ENCODE measurements around the gene SLC38A7.
"Not testable (repeated sequence)": the region's sequence is repeated elsewhere in the genome, so short reads cannot be mapped to it uniquely, and the experiment has no call there.

The SLC38A7 gene

DNA sequence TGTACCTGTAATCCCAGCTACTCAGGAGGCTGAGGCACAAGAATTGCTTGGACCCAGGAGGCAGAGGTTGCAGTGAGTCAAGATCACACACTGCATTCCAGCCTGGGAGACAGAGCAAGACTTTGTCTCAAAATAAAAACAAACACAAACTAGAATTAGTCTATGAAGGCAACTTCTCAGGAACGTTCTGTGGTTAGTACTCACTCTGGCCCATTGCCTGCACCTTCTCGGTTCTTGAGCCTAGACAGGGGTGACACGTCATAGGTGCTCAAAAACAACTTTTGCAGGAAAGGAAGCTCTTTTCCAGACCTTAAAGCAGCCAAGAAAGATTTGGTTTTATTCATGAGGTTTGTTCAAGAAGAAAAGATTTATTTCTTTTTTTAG is 32.6 kb downstream of the SLC38A7 start:
- Histone ChIP-seq H3K4me1 (ENCODE audit: control insufficient read depth, insufficient read depth, low read length) (peaks cover 5% of the 10 kb centered on the region; the same call in 1 of the 2 replicates), H3K9me3 (ENCODE audit: control insufficient read depth, insufficient read depth, low read depth, low read length) (no peaks in the 10 kb centered on the region)

DNA sequence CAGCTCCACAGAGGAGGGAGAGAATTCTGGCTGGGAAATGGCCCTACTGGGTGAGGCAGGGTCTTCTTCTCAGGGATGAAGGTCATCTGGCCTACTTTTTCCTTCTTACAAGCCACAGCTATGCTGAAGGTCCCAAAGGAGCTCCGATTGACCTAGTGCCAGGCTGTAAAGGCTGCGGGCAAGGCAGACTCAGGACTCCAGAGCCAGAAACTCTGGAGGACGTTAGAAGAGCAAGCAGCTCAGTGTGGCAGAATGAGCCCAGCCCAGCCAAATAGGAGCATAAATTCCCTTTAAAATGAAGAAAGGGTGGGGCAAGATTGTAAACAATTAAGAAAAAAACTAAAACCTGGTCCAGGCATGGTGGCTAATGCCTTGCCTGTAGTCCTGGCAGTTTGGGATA is 34.9 kb downstream of the SLC38A7 start:
- Histone ChIP-seq H3K36me3 (ENCODE audit: control insufficient read depth, insufficient read depth, low read length) (no peaks in the 10 kb centered on the region), H3K4me3 (ENCODE audit: low read depth, low read length) (no peak overlapping the region), H3K27ac (ENCODE audit: low read depth, low read length) (no peak overlapping the region), H3K9me3 (ENCODE audit: control insufficient read depth, insufficient read depth, low read depth, low read length) (no peaks in the 10 kb centered on the region), H3K27me3 (ENCODE audit: control insufficient read depth, insufficient read depth, low read length) (no peaks in the 10 kb centered on the region; the same call in 1 of the 2 replicates), H3K9ac (ENCODE audit: low read length) (no peak overlapping the region), H3K4me1 (ENCODE audit: control insufficient read depth, insufficient read depth, low read length) (peaks cover 5% of the 10 kb centered on the region; the same call in 1 of the 2 replicates)

More for the DNA sequence above, 32.6 kb downstream of the SLC38A7 start:
- Histone ChIP-seq H3K27ac (ENCODE audit: low read depth, low read length) (no peak overlapping the region), H3K9ac (ENCODE audit: low read length) (no peak overlapping the region), H3K27me3 (ENCODE audit: control insufficient read depth, insufficient read depth, low read length) (no peaks in the 10 kb centered on the region; the same call in 1 of the 2 replicates), H3K4me3 (ENCODE audit: low read depth, low read length) (no peak overlapping the region), H3K36me3 (ENCODE audit: control insufficient read depth, insufficient read depth, low read length) (no peaks in the 10 kb centered on the region)

DNA sequence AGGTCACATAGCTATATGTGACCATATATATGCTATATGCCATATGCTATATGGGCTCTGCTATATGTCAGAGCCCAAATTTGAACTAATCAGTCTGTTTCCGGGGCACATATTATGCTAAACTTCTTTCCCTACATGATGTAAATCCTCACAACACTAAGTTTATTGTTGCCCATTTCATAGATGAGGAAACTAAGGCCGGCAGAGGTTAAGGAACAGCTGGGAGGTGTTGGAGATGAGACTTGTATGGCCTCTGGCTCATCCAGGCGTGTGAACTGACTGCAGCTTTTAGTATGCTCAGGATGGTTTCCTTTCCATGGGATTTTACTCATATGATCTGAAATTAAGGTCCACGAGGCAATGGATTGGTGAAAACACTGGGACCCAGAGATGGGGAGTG is 37.5 kb downstream of the SLC38A7 start:
- Histone ChIP-seq H3K27me3 (ENCODE audit: control insufficient read depth, insufficient read depth, low read length) (no peaks in the 10 kb centered on the region), H3K9me3 (ENCODE audit: control insufficient read depth, insufficient read depth, low read depth, low read length) (no peaks in the 10 kb centered on the region), H3K4me1 (ENCODE audit: control insufficient read depth, insufficient read depth, low read length) (0 out of 2 replicates have a peak, but pooled peaks cover 3% of the 10 kb centered on the region), H3K36me3 (ENCODE audit: control insufficient read depth, insufficient read depth, low read length) (no peaks in the 10 kb centered on the region), H3K27ac (ENCODE audit: low read depth, low read length) (no peak overlapping the region), H3K9ac (ENCODE audit: low read length) (no peak overlapping the region), H3K4me3 (ENCODE audit: low read depth, low read length) (no peak overlapping the region)

DNA sequence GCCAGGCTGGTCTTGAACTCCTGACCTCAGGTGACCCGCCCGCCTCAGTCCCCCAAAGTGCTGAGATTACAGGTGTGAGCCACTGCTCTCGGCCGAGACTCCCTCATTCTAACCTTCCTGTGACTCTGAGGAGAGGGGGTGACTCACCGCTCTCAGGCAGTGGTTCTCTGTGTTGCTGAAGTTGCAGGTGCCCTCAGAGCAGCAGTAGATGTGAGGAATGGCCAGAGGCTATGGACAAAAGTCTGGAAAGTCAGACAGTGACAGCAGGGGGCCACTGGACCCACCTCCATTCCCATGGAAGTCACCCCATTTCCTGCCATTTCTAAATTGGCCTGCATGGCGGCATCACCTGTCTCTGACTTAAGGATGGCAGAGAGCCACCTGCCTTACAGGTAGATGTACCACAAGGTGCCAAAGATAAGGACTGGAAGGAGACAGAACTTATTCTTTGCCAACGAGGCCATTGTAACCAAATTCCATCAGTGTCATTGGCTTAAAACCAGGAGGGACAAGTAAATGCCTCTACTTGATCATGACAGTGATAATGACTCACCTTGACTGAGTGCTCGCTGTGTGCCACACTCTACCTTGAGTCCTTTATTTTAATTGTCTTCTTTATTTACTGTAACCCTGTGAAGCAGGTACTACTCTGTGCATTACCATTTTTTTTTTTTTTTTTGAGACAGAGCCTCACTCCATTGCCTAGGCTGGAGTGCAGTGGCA is 39.6 kb downstream of the SLC38A7 start:
- Histone ChIP-seq H3K4me1 (ENCODE audit: control insufficient read depth, insufficient read depth, low read length) (0 out of 2 replicates have a peak, but pooled peaks cover 3% of the 10 kb centered on the region), H3K4me3 (ENCODE audit: low read depth, low read length) (no peak overlapping the region), H3K36me3 (ENCODE audit: control insufficient read depth, insufficient read depth, low read length) (no peaks in the 10 kb centered on the region), H3K9ac (ENCODE audit: low read length) (no peak overlapping the region), H3K27me3 (ENCODE audit: control insufficient read depth, insufficient read depth, low read length) (no peaks in the 10 kb centered on the region), H3K9me3 (ENCODE audit: control insufficient read depth, insufficient read depth, low read depth, low read length) (no peaks in the 10 kb centered on the region), H3K27ac (ENCODE audit: low read depth, low read length) (no peak overlapping the region)

DNA sequence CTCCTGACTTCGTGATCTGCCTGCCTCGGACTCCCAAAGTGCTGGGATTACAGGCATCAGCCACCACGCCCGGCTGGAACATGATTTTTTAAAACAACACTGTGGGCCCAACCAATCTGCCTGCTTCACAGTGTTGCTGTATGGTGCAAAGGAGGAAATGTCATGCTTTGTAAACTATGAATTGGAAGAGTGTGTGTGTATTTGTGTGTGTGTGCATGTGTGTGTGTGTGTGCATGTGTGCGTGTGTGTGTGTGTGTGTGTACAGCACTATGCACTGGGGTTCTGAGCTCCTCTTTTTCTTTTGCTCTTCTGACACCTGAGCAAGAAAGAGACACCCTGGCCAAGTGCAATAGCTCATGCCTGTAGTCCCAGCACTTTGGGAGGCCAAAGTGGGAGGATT is 40.5 kb downstream of the SLC38A7 start:
- no peak overlapping the region for H3K4me3 ChIP-seq (ENCODE audit: low read depth, low read length)
- 0 out of 2 replicates have a peak, but pooled peaks cover 3% of the 10 kb centered on the region for H3K4me1 ChIP-seq (ENCODE audit: control insufficient read depth, insufficient read depth, low read length)
- H3K9ac ChIP-seq (ENCODE audit: low read length), result no peak overlapping the region
- H3K9me3 ChIP-seq (ENCODE audit: control insufficient read depth, insufficient read depth, low read depth, low read length), result no peaks in the 10 kb centered on the region
- no peak overlapping the region for H3K27ac ChIP-seq (ENCODE audit: low read depth, low read length)
- H3K27me3 ChIP-seq (ENCODE audit: control insufficient read depth, insufficient read depth, low read length), result no peaks in the 10 kb centered on the region
- no peaks in the 10 kb centered on the region for H3K36me3 ChIP-seq (ENCODE audit: control insufficient read depth, insufficient read depth, low read length)

DNA sequence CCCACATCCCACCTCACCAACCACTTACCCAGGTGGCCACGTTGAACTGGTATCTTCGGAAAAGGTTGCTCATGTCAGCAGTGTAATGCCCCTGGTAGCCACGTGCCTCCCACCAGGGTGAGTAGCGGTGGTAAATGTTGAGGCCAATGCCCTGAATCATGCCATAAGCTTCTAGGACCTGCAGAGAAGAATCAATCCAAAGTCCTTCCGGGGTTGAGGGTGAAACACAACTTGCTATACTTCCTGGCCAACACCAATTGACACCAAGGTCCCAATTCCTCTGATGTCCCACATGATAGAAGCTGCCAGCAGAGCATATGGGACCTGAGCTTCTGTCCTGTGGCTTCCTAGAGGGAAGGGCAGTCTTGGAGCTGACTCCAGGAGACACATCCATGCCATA is 43.6 kb downstream of the SLC38A7 start:
- no peaks in the 10 kb centered on the region for H3K27me3 ChIP-seq (ENCODE audit: control insufficient read depth, insufficient read depth, low read length)
- H3K27ac ChIP-seq (ENCODE audit: low read depth, low read length), result no peak overlapping the region
- H3K36me3 ChIP-seq (ENCODE audit: control insufficient read depth, insufficient read depth, low read length), result no peaks in the 10 kb centered on the region
- no peaks in the 10 kb centered on the region for H3K9me3 ChIP-seq (ENCODE audit: control insufficient read depth, insufficient read depth, low read depth, low read length)
- H3K4me1 ChIP-seq (ENCODE audit: control insufficient read depth, insufficient read depth, low read length), result 0 out of 2 replicates have a peak, but pooled peaks cover 2% of the 10 kb centered on the region
- H3K4me3 ChIP-seq (ENCODE audit: low read depth, low read length), result no peak overlapping the region
- H3K9ac ChIP-seq (ENCODE audit: low read length), result no peak overlapping the region

DNA sequence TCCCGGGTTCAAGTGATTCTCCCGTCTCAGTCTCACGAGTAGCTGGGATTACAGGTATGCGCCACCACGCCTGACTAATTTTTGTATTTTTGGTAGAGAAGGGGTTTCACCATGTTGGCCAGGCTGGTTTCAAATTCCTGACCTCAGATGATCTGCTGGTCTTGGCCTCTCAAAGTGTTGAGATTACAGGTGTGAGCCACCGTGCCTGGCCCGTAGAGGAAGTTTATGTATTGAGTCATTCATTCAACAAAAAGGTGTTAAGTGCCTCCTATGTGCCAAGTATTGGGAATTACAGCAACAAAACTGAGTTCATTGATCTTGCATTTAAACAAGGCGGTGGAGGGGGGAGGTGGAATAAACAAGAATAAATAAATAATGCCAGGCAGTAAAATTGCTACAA is 44.7 kb downstream of the SLC38A7 start:
- H3K36me3 ChIP-seq (ENCODE audit: control insufficient read depth, insufficient read depth, low read length), result no peaks in the 10 kb centered on the region
- H3K4me1 ChIP-seq (ENCODE audit: control insufficient read depth, insufficient read depth, low read length), result 0 out of 2 replicates have a peak, but pooled peaks cover 2% of the 10 kb centered on the region
- no peak overlapping the region for H3K4me3 ChIP-seq (ENCODE audit: low read depth, low read length)
- no peak overlapping the region for H3K9ac ChIP-seq (ENCODE audit: low read length)
- no peaks in the 10 kb centered on the region for H3K9me3 ChIP-seq (ENCODE audit: control insufficient read depth, insufficient read depth, low read depth, low read length)
- no peaks in the 10 kb centered on the region for H3K27me3 ChIP-seq (ENCODE audit: control insufficient read depth, insufficient read depth, low read length)
- no peak overlapping the region for H3K27ac ChIP-seq (ENCODE audit: low read depth, low read length)

DNA sequence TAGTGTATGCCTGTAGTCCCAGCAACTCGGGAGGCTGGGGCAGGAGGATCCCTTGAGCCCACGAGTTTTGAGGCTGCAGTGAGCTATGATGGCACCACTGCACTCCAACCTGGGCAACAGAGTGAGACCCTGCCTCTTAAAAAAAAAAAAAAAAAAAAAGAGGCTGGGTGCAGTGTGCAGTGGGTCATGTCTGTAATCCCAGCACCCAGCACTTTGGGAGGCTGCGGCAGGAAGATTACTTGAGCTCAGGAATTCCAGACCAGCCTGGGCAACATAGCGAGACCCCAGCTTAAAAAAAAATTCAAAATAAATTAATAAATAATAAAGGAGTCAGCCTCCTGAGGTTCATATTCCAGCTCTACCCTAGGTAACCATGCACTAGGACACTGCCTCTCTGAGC is 45.3 kb downstream of the SLC38A7 start:
- Histone ChIP-seq H3K4me3 (ENCODE audit: low read depth, low read length) (no peak overlapping the region), H3K27me3 (ENCODE audit: control insufficient read depth, insufficient read depth, low read length) (no peaks in the 10 kb centered on the region), H3K4me1 (ENCODE audit: control insufficient read depth, insufficient read depth, low read length) (0 out of 2 replicates have a peak, but pooled peaks cover 2% of the 10 kb centered on the region), H3K27ac (ENCODE audit: low read depth, low read length) (no peak overlapping the region), H3K9ac (ENCODE audit: low read length) (no peak overlapping the region), H3K36me3 (ENCODE audit: control insufficient read depth, insufficient read depth, low read length) (no peaks in the 10 kb centered on the region), H3K9me3 (ENCODE audit: control insufficient read depth, insufficient read depth, low read depth, low read length) (no peaks in the 10 kb centered on the region)

DNA sequence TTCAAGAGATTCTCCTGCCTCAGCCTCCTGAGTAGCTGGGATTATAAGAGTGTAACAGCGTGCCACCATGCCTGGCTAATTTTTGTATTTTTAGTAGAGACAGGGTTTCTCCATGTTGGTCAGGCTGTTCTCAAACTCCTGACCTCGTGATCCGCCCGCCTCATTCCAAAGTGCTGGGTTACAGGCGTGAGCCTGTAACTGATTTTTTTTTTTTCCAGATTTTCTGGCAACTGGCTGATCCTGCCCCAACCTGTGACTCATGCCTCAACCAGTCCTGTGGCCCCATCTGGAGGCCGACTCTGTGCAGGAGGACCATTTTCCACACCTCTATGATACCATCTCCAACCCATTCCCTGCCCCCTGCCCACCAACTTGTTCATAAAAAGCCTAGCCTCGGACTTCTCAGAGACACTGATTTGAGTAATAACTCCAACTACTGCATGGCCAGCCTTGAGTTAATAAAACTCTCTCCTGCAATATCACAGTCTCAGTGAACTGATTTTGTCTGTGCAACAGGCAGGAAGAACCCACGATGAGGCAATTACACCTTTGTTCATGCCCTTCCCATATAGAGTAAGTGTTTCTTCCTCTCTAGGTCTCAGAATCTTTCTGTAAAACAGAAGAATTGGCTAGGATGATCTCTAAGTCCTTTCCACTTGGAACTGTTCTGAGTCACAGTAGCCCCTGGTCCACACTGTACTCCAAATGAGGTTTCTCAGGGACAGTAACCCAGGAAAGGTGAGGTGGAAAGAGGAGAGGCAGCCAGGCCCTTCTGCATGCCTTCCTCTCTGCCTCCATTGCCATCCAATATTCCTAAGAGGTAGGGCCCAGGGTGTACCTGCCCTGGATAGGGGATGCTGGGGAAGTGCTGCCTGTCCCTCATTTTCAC is 46.2 kb downstream of the SLC38A7 start:
- H3K27me3 ChIP-seq (ENCODE audit: control insufficient read depth, insufficient read depth, low read length), result no peaks in the 10 kb centered on the region
- H3K9ac ChIP-seq (ENCODE audit: low read length), result no peak overlapping the region
- H3K9me3 ChIP-seq (ENCODE audit: control insufficient read depth, insufficient read depth, low read depth, low read length), result no peaks in the 10 kb centered on the region
- 0 out of 2 replicates have a peak, but pooled peaks cover 2% of the 10 kb centered on the region for H3K4me1 ChIP-seq (ENCODE audit: control insufficient read depth, insufficient read depth, low read length)
- no peak overlapping the region for H3K4me3 ChIP-seq (ENCODE audit: low read depth, low read length)
- no peak overlapping the region for H3K27ac ChIP-seq (ENCODE audit: low read depth, low read length)
- no peaks in the 10 kb centered on the region for H3K36me3 ChIP-seq (ENCODE audit: control insufficient read depth, insufficient read depth, low read length)

DNA sequence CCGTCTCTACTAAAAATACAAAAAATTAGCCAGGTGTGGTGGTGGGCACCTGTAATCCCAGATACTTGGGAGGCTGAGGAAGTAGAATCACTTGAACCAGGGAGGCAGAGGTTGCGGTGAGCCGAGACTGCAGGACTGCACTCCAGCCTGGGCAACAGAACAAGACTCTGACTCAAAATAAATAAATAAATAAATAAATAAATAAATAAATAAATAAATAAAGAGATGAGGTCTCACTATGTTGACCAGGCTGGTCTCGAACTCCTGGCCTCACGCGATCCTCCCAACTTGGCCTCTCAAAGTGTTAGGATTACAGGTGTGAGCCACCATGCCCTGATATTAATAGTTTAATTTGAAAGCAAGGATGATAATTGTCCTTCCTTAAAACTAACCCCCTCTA is 47.5 kb downstream of the SLC38A7 start:
- not testable (repeated sequence) for H3K27me3 ChIP-seq (ENCODE audit: control insufficient read depth, insufficient read depth, low read length); H3K4me1 ChIP-seq (ENCODE audit: control insufficient read depth, insufficient read depth, low read length); H3K27ac ChIP-seq (ENCODE audit: low read depth, low read length); H3K4me3 ChIP-seq (ENCODE audit: low read depth, low read length); H3K9ac ChIP-seq (ENCODE audit: low read length); H3K9me3 ChIP-seq (ENCODE audit: control insufficient read depth, insufficient read depth, low read depth, low read length); H3K36me3 ChIP-seq (ENCODE audit: control insufficient read depth, insufficient read depth, low read length)

DNA sequence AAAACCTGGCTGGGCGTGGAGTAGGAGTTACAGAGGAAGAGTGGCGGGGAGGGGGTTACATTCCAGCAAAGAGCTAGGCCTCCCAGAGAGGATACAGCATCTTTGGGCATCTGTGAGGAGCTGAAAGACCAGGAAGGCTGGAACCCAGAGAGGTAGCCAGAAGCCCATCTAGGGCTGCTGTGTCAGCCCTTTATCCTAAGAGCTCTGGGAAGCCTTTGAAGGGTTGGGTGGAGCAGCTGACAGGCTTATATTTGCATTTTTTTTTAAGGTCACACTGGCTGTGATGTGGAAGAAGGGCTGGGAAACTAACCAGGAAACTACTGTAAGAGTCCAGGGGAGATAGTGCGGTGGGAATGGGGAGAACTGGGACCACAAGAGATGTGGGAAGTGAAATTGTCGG is 48.1 kb downstream of the SLC38A7 start:
- no peak overlapping the region for H3K9ac ChIP-seq (ENCODE audit: low read length)
- no peak overlapping the region for H3K4me3 ChIP-seq (ENCODE audit: low read depth, low read length)
- no peaks in the 10 kb centered on the region for H3K36me3 ChIP-seq (ENCODE audit: control insufficient read depth, insufficient read depth, low read length)
- no peaks in the 10 kb centered on the region for H3K27me3 ChIP-seq (ENCODE audit: control insufficient read depth, insufficient read depth, low read length)
- H3K27ac ChIP-seq (ENCODE audit: low read depth, low read length), result no peak overlapping the region
- 0 out of 2 replicates have a peak, but pooled peaks cover 2% of the 10 kb centered on the region for H3K4me1 ChIP-seq (ENCODE audit: control insufficient read depth, insufficient read depth, low read length)
- H3K9me3 ChIP-seq (ENCODE audit: control insufficient read depth, insufficient read depth, low read depth, low read length), result no peaks in the 10 kb centered on the region

Measured in HUES6 (cell line).